ENCODE results near the gene PLPP1. TPM values are rescaled to one million over a fixed set of nuclear protein-coding genes. Genes with fewer than 3 reads are reported as not detected.
"Not testable (repeated sequence)": the region's sequence is repeated elsewhere in the genome, so short reads cannot be mapped to it uniquely, and the experiment has no call there.

The PLPP1 gene
- total RNA-seq, 1 donor from 2014 or later = 88.1 TPM

DNA sequence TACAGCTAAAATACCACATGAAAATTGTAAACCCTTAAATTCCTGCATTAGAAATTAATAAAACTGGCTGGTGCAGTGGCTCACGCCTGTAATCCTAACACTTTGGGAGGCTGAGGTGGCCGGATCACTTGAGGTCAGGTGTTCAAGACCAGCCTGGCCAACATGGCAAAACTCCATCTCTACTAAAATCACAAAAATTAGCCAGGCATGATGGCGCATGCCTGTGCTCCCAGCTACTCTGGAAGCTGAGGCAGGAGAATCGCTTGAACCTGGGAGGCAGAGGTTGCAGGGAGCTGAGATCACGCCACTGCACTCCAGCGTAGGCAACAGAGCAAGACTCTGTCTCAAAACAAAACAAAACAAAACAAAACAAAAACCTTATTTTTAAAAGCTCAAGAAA, 29.1 kb downstream of the PLPP1 start:
- not testable (repeated sequence) for DNase-seq (ENCODE audit: low spot score)

GRCh38 chr5:55503917-55504316, 30.8 kb downstream of the PLPP1 start:
- DNase-seq (ENCODE audit: low spot score) = not testable (repeated sequence)

GRCh38 chr5:55502759-55503158, 32.0 kb downstream of the PLPP1 start:
- no peak for DNase-seq (ENCODE audit: low spot score)

- DNase-seq (ENCODE audit: low spot score) = no peak
These were observed 36.3 kb downstream of the PLPP1 start for GRCh38 chr5:55498457-55498856.

DNA sequence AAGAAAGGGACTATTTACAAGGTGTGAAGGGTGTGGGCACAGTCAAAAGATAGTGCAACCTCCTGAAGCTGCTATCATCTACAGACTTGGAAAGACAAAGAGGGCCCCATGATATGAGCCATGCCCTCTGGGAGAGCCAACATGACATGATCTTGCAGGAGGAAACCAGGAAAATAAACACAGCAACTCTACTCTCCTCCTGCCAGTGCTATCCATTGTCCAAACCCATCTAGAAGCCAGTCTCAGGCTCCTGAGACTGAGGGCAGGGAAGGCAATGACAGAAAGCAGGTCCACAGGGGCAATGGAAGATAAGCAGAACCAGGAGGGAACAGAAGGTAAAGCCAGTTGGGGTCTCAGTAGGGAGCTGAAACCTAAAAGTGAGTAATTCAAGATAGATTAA, 37.1 kb downstream of the PLPP1 start:
- no peak for DNase-seq (ENCODE audit: low spot score)

DNA sequence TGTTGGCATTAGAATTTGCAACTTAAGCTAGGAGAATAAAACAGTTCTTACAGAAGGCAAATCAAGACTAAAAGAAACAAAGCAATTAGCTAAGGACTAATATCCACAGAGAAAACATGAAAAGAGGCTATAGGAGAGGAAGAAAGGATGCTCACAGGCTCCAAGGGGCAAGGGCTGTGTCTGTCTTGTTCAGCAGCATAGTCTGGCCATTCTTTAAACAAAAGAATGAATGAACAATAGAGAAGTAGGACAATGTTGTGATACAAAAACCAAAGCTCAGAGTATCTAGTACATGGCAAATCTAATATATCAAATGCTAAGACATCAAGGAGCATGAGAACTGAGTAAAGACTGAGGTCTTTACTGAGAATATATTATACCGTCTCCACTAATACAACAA, 39.5 kb downstream of the PLPP1 start:
- DNase-seq (ENCODE audit: low spot score) = no peak

DNA sequence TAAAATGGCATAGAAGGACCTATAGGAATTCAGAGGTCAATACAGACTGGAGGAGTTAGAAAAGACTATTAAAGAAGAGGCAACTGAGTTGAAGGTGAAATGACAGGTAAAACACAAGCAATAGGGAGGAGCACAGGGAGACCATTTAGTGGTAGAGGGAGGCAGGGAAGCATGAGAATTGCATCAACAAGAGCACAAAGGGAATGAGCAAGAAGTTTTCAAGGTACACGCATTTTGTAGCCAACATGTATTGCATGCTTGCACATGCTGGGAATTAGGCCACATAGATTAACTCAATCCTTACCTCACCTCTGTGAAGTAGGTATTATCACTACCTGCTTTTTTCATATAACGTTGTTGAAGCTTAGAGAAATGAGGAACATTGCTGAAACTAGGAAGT, 42.3 kb downstream of the PLPP1 start:
- DNase-seq (ENCODE audit: low spot score) = no peak

DNA sequence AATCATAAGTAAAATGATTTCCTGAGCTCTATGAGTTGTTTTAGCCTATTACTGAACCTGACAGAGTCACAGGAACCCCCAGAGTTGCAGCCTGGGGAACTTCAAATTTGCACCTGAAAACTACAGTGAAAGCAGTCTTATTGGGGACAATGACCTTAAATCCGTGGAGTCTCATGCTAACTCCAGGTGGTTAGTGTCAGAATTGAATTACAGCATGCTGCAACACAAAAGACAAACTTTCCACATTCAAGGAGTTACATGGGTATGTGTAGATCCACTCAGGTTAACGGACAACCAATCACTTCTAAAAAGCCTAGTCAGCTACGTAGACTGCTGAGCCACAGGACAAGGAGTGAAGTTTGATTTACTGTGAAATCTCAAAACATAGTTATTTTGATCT, 49.7 kb downstream of the PLPP1 start:
- no peak for DNase-seq (ENCODE audit: low spot score)

- no peak for DNase-seq (ENCODE audit: low spot score)
These were observed 50.2 kb downstream of the PLPP1 start for GRCh38 chr5:55484531-55484930.

DNA sequence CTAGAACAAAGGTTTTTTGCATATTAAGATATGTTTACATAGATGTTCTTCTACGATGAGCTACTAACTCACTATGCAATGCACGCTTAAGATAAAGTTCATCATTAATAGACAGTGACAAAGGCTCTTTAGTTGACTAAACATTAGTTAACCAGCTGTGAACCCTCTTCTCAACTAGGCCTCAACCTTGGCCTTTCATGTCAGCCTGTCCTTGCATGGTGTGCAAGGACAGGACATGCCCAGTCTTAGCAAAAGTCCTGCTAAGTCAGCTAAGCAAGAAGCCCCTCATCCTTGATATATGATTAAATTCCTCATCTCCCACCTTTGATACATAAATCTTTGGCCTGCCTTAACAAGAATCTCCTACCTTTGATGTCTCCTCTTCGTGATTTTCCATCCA, 50.9 kb downstream of the PLPP1 start:
- no peak for DNase-seq (ENCODE audit: low spot score)

DNA sequence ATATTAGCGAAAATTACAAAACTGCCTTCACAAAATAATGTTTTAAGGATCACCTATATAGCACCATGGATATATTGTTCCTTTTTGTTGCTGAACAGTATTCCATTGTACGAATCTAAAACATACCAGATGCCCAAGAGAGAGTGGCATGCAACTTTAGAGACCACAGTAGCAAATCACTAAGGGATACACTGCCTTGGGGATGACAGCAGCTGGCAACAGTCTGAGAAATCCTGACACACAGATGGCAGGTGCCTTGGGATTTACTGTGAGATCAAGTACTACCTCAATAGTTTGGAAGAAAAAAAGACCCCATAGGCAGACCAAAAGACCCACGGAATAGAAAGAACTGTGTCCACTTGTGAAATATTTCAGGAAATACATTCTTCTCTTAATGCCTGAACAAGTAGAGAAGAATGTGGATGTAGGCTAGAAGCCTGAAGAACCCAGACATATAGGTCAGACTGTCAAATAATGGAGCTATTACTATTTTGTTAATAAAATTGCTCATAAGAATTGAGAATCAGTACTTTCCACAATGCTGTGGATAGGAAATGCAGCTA, 53.4 kb downstream of the PLPP1 start:
- DNase-seq (ENCODE audit: low spot score) = no peak

- DNase-seq (ENCODE audit: low spot score) = no peak
These were observed 54.0 kb downstream of the PLPP1 start for GRCh38 chr5:55480781-55481180.

DNA sequence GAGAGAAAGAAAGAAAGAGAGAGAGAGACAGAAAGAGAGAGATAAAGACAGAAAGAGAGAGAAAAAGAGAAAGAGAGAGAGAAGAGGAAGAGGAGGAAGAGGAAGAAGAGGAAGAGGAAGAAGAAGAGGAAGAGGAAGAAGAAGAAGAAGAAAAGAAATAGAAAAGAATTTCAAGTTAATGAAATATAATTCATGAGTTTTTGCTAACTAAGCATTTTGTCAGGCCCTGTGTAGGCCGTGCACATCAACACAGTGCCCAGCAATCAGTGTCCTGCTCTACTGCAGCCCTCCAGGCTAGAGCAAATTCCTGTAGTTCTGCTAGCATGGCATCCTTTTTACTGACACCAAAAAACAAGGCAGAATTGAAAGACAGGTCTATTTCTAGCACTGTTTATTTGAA, 62.1 kb downstream of the PLPP1 start:
- no peak for DNase-seq (ENCODE audit: low spot score)

DNA sequence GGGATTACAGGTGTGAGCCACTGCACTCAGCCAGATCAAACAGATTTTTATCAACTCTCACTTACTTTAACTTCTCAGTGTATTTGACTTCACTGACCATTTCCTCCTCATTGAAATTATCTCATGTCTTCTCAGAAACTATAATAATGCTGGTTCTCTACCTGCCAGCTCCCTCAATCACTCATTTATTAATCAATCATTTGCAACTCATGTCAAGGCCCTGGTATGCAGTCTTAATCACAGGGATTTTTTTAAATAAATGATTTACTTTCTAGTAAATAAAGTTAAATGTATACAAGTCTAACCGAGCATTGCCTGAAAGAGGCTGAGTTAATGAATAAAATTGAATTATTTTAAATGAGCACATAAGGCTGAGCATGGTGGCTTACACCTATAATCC, 63.3 kb downstream of the PLPP1 start:
- DNase-seq (ENCODE audit: low spot score) = no peak

GRCh38 chr5:55470282-55470681, 64.5 kb downstream of the PLPP1 start:
- DNase-seq (ENCODE audit: low spot score) = no peak

DNA sequence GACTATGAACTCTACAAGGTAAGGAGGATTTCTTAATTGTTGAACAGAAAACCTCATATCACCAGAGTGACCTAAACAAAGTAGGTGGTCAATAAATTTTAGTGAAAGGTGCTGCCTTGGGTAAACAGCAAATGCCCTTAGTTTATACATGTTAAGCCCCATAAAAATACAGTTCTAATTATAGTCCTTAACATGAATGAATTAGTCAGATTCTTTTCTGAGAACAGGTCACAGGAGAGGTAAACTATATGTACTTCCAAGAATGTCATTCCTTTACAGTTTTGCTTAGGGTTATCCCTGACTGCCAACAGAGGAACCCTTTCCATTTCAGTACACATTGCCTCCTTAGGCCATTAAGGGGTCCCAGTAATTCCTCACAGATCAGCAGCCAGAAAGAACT, 64.9 kb downstream of the PLPP1 start:
- no peak for DNase-seq (ENCODE audit: low spot score)

GRCh38 chr5:55467862-55468551, 66.8 kb downstream of the PLPP1 start:
- no peak for DNase-seq (ENCODE audit: low spot score)

DNA sequence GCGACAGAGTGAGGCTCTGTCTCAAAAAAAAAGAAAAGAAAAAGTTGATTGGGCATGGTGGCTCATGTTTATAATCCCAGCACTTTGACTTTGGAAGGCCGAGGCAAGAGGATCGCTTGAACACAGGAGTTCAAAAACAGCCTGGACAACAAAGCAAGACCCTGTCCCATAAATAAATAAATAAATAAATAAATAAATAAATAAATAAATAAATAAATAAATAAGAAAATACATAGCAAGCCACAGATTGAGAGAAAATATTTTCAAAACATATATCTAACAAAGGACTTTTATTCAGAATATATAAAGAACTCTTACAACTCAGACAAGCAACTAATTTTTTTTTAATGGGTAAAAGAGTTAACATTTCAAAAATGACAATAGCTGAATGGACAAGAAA, 71.2 kb downstream of the PLPP1 start:
- no peak for DNase-seq (ENCODE audit: low spot score)

GRCh38 chr5:55459572-55459971, 75.2 kb downstream of the PLPP1 start:
- no peak for DNase-seq (ENCODE audit: low spot score)

DNA sequence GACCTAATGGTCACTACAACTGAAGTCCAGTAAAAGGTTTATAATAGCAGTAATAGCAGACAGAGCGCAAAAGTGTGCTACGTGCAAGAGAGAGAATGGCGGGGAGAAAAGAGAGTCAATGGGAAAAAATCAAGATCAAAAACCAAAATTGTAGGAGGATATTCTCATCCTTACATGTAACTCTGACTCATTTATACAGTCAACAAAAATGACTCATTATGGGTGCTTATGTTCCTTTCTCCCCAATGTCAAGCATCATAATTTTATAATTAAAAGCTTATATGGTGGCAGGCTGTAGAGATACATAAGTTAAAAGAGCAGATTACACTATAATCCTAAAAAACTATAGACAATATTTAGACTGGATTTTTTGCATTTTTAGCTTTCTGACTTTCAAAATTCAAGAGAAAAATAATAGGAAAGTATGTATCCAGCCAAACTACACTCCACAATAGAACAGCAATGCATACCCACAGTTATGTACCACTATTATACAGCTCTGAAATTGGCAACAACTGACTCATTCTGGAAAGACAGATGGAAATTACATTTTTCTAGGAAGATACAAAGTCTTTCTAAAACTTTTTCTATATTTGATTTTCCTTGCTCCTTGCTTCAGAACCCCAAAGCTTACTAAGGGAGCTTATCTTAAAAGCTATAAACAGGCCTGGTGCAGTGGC, 78.4 kb downstream of the PLPP1 start:
- DNase-seq (ENCODE audit: low spot score) = peak; percentile 35

DNA sequence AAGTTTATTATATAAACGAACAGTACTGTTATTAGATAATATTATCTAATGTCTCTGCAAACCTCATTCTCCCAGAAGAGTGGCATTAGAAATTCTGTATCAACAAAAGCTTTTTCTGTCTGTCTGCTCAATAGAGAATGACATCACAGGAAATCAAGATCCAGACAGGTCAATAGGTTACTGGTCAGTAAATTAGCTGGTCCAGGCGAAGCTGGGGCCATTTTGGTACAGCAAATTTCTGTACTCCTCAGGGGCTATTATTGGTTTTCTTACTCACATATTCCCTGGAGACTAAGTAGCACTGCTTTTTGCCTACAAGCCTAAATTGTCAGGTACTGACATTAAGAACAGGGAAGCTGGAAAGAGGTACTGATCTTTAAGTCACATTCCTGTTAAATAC, 80.5 kb downstream of the PLPP1 start:
- DNase-seq (ENCODE audit: low spot score) = no peak

DNA sequence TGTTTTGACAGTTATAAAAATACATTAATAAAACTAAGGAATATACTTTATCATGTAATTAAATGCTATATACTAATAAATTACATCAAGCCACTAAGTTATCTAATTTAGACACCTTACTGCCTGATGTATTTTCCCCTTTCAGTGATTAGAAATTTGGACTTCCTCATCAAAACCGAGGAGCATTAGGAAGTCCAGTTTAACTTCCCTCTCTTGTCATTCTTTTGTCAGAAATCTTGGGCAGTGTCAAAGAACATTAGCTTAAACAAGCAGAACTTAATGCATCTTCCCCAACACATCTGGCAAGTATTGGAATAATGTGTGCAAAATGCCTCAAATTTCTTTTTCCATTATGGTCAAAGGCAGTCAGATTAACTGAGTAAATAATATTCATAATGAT, 81.6 kb downstream of the PLPP1 start:
- no peak for DNase-seq (ENCODE audit: low spot score)

- no peak for DNase-seq (ENCODE audit: low spot score)
These were observed 82.8 kb downstream of the PLPP1 start for GRCh38 chr5:55451976-55452375.
